ENCODE measurements around the gene KCNE2. TPM values are rescaled to one million over a fixed set of nuclear protein-coding genes. Genes with fewer than 3 reads are reported as not detected.

KCNE2 gene, protein sequence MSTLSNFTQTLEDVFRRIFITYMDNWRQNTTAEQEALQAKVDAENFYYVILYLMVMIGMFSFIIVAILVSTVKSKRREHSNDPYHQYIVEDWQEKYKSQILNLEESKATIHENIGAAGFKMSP
- not detected in 5 replicates for total RNA-seq (2022; extraction: Qiagen RNA extraction; ENCODE audit: low read depth)

DNA sequence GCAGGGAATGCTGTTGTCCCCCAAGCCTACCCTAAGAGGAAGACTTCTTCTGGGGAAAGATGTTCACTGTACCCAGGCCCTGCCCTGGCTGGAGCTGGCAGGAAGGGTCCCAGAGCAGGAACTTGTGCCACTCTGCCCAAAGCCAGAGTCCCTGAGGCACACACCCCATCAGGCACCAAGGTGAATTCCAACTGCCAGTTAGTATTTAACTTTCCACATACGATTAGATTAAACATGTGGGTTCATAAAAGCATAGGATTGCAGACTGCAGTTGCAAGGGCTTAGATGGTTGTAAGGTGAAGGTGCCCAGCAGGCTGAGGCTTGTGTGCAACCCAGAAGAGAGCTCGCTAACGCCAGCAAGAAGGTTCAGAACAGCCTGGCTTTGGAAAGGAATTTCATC, at the start of gene KCNE2:
TSS of gene KCNE2 (plus strand) at position 274 of the 400 bp plus-strand sequence. CDS start 6,473 bp downstream, outside the sequence.

DNA sequence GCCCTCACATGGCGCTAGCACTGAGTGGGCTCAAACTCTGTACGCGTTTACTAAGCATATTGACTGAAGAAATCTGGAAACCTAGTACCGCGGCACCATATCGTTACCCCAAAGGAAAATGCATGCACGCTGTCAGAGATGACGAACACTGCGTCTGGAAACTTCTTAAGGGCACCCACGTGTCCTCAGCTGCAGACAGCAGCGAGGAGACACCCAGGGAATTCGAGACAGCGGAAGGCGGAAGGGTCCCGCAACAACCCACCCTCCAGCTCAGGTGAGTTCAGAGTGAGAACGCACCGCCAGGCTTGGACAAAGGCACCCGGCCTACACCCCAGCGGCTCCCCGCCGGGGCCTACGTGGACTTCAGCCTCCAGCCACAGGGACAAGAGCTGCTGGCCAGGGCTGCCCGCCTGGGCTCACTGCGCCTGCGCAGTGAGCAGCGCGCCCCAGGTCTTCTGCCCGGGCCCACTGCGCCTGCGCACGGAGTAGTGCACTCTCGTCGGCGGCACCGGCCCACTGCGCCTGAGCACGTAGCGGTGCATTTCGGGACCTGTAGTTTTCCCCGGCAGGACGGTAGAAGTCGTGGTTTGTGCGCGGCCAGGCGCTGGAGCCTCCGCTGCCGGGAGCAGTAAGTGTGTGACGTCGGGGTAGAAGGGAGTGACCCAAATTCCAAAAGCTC, 11.3 kb downstream of the KCNE2 start, which contains the start of gene SMIM11:
TSS of gene SMIM11 (plus strand) at position 568 of the 679 bp plus-strand sequence. CDS start 3,998 bp downstream, outside the sequence.

Other genes starting within 250 kb of the KCNE2 start
- gene SMIM11, start 11.5 kb downstream of the KCNE2 start, total RNA-seq (2022; extraction: Qiagen RNA extraction; ENCODE audit: low read depth): 2.7 to 25.8 TPM (median 12.4 TPM) in 5 replicates
- gene SMIM34, start 59.9 kb downstream of the KCNE2 start, total RNA-seq (2022; extraction: Qiagen RNA extraction; ENCODE audit: low read depth): not detected in 5 replicates
- not detected in 5 replicates for gene KCNE1, start 148.2 kb downstream of the KCNE2 start, total RNA-seq (2022; extraction: Qiagen RNA extraction; ENCODE audit: low read depth)

Measured in A549 treated with CpdA at 1 μM for 4 hours (cell line).